Measurements from ENCODE around the gene PDZD11. TPM values are rescaled to one million over a fixed set of nuclear protein-coding genes. Genes with fewer than 3 reads are reported as not detected.

The PDZD11 gene
- total and polyA plus RNA-seq, 2 donors (not counting 1 experiment from before 2014, with no cell fraction given): 53.3 to 142 TPM

GRCh38 chrX:70241501-70241900, 48.2 kb downstream of the PDZD11 start:
- Histone ChIP-seq H3K36me3 (ENCODE audit: control insufficient read depth, insufficient read depth, low read length) (no peaks in the 10 kb centered on the region), H3K4me3 (replicated peaks in 1 of 4; ENCODE audit: control extremely low read depth in 1 of 4, insufficient read depth in 1 of 4, low read depth in 3 of 4, low read length in 4 of 4) (no peak overlapping the region), H3K27me3 (ENCODE audit: control insufficient read depth, insufficient read depth, low read length) (no peaks in the 10 kb centered on the region), H3K4me2 (ENCODE audit: extremely low read depth, insufficient read depth, low read length) (no peak overlapping the region), H3K9ac (ENCODE audit: insufficient read depth, low read length) (no peak overlapping the region), H3K79me2 (ENCODE audit: control insufficient read depth, insufficient read depth, low read length) (no peaks in the 10 kb centered on the region), H2AFZ (ENCODE audit: low read length) (no peak overlapping the region), H4K20me1 (ENCODE audit: control insufficient read depth, extremely low read depth, insufficient read depth, low read length) (no peaks in the 10 kb centered on the region), H3K9me3 (ENCODE audit: control insufficient read depth, insufficient read depth, low read depth, low read length) (no peaks in the 10 kb centered on the region), H3K27ac (ENCODE audit: insufficient read depth, low read length) (no peak overlapping the region), H3K4me1 (ENCODE audit: control insufficient read depth, extremely low read depth, insufficient read depth, low read length) (no peaks in the 10 kb centered on the region)
- DNase-seq (ENCODE audit: low read depth in 2 of 2): no peak
- TF ChIP-seq EZH2 (IDR thresholded peaks at IDR 0.05; ENCODE audit: low read length, missing control alignments): no peak
- no peak for TF ChIP-seq CTCF (conservative IDR thresholded peaks at IDR 0.05 in 1 of 2, IDR thresholded peaks at IDR 0.05 in 1 of 2; ENCODE audit: low read depth in 1 of 2, low read length in 2 of 2)

GRCh38 chrX:70240751-70241150, 49.0 kb downstream of the PDZD11 start:
- no peak for DNase-seq (ENCODE audit: low read depth in 2 of 2)
- Histone ChIP-seq H2AFZ (ENCODE audit: low read length) (no peak overlapping the region), H4K20me1 (ENCODE audit: control insufficient read depth, extremely low read depth, insufficient read depth, low read length) (no peaks in the 10 kb centered on the region), H3K79me2 (ENCODE audit: control insufficient read depth, insufficient read depth, low read length) (no peaks in the 10 kb centered on the region), H3K4me1 (ENCODE audit: control insufficient read depth, extremely low read depth, insufficient read depth, low read length) (no peaks in the 10 kb centered on the region), H3K4me3 (replicated peaks in 1 of 4; ENCODE audit: control extremely low read depth in 1 of 4, insufficient read depth in 1 of 4, low read depth in 3 of 4, low read length in 4 of 4) (no peak overlapping the region), H3K9ac (ENCODE audit: insufficient read depth, low read length) (no peak overlapping the region), H3K36me3 (ENCODE audit: control insufficient read depth, insufficient read depth, low read length) (no peaks in the 10 kb centered on the region), H3K27me3 (ENCODE audit: control insufficient read depth, insufficient read depth, low read length) (no peaks in the 10 kb centered on the region), H3K27ac (ENCODE audit: insufficient read depth, low read length) (no peak overlapping the region), H3K9me3 (ENCODE audit: control insufficient read depth, insufficient read depth, low read depth, low read length) (no peaks in the 10 kb centered on the region), H3K4me2 (ENCODE audit: extremely low read depth, insufficient read depth, low read length) (no peak overlapping the region)
- TF ChIP-seq CTCF (conservative IDR thresholded peaks at IDR 0.05 in 1 of 2, IDR thresholded peaks at IDR 0.05 in 1 of 2; ENCODE audit: low read depth in 1 of 2, low read length in 2 of 2): no peak
- TF ChIP-seq EZH2 (IDR thresholded peaks at IDR 0.05; ENCODE audit: low read length, missing control alignments): no peak

Other genes starting within 250 kb of the PDZD11 start
- not detected in 2 replicates for gene AWAT2, start 240.0 kb downstream of the PDZD11 start, total RNA-seq
- gene AWAT2, start 240.0 kb downstream of the PDZD11 start, polyA plus RNA-seq: 0.07 TPM in 1 of 2 replicates, not detected in the other
- gene OTUD6A, start 227.5 kb downstream of the PDZD11 start, total RNA-seq: not detected in 2 replicates
- gene OTUD6A, start 227.5 kb downstream of the PDZD11 start, polyA plus RNA-seq: not detected in 2 replicates
- gene IGBP1, start 156.5 kb downstream of the PDZD11 start, total RNA-seq: 81.1 and 154 TPM in 2 replicates
- gene IGBP1, start 156.5 kb downstream of the PDZD11 start, polyA plus RNA-seq: 60.7 and 67.2 TPM in 2 replicates
- not detected in 2 replicates for gene DGAT2L6, start 112.4 kb downstream of the PDZD11 start, total RNA-seq
- not detected in 2 replicates for gene DGAT2L6, start 112.4 kb downstream of the PDZD11 start, polyA plus RNA-seq
- not detected in 2 replicates for gene AWAT1, start 55.3 kb downstream of the PDZD11 start, total RNA-seq
- gene AWAT1, start 55.3 kb downstream of the PDZD11 start, polyA plus RNA-seq: not detected in 2 replicates
- under 0.01 TPM in 2 replicates for gene P2RY4, start 29.7 kb downstream of the PDZD11 start, total RNA-seq
- gene P2RY4, start 29.7 kb downstream of the PDZD11 start, polyA plus RNA-seq: 0.05 TPM in 1 of 2 replicates, not detected in the other
- gene ARR3, start 21.6 kb downstream of the PDZD11 start, total RNA-seq: not detected in 2 replicates
- not detected in 2 replicates for gene ARR3, start 21.6 kb downstream of the PDZD11 start, polyA plus RNA-seq
- gene RAB41, start 7.8 kb downstream of the PDZD11 start, total RNA-seq: not detected in 2 replicates
- gene RAB41, start 7.8 kb downstream of the PDZD11 start, polyA plus RNA-seq: not detected in 2 replicates
- 1.8 and 5.6 TPM in 2 replicates for gene KIF4A, start 177 bp upstream of the PDZD11 start, total RNA-seq
- gene KIF4A, start 177 bp upstream of the PDZD11 start, polyA plus RNA-seq: 7.1 and 23.0 TPM in 2 replicates
- gene GDPD2, start 133.4 kb upstream of the PDZD11 start, total RNA-seq: not detected in 2 replicates
- not detected in 2 replicates for gene GDPD2, start 133.4 kb upstream of the PDZD11 start, polyA plus RNA-seq
- 20.0 and 24.6 TPM in 2 replicates for gene DLG3, start 154.9 kb upstream of the PDZD11 start, total RNA-seq
- 20.6 and 21.0 TPM in 2 replicates for gene DLG3, start 154.9 kb upstream of the PDZD11 start, polyA plus RNA-seq